ENCODE results near the gene NCBP1.

Gene NCBP1

GRCh38 chr9:97625620-97626019 lies 8.0 kb upstream of the NCBP1 start:
- no peak for DNase-seq

- DNase-seq, result no peak
Measured at GRCh38 chr9:97627624-97628023, 6.0 kb upstream of the NCBP1 start.

GRCh38 chr9:97628668-97629067 lies 5.0 kb upstream of the NCBP1 start:
- no peak for DNase-seq

GRCh38 chr9:97629156-97629555 lies 4.5 kb upstream of the NCBP1 start:
- no peak for DNase-seq

GRCh38 chr9:97630591-97630990 lies 3.0 kb upstream of the NCBP1 start:
- DNase-seq, result no peak

- DNase-seq, result no peak
Measured at GRCh38 chr9:97632248-97632984, 1.2 kb upstream of the NCBP1 start.

- no peak for DNase-seq
Measured at GRCh38 chr9:97633859-97634490, 354 bp downstream of the NCBP1 start.

- no peak for DNase-seq
Measured at GRCh38 chr9:97635026-97635425, 1.4 kb downstream of the NCBP1 start.

- DNase-seq, result no peak
Measured at GRCh38 chr9:97636903-97637302, 3.3 kb downstream of the NCBP1 start.

GRCh38 chr9:97638666-97639065 lies 5.0 kb downstream of the NCBP1 start:
- no peak for DNase-seq

- no peak for DNase-seq
Measured at GRCh38 chr9:97640325-97640724, 6.7 kb downstream of the NCBP1 start.

- DNase-seq, result no peak
Measured at GRCh38 chr9:97645720-97646119, 12.1 kb downstream of the NCBP1 start.

- no peak for DNase-seq
Measured at GRCh38 chr9:97647996-97648395, 14.4 kb downstream of the NCBP1 start.

GRCh38 chr9:97651646-97652045 lies 18.0 kb downstream of the NCBP1 start:
- DNase-seq, result no peak

GRCh38 chr9:97658707-97659106 lies 25.1 kb downstream of the NCBP1 start:
- no peak for DNase-seq

GRCh38 chr9:97659771-97660170 lies 26.1 kb downstream of the NCBP1 start:
- DNase-seq, result no peak

GRCh38 chr9:97660340-97660739 lies 26.7 kb downstream of the NCBP1 start:
- DNase-seq, result no peak

GRCh38 chr9:97660847-97661246 lies 27.2 kb downstream of the NCBP1 start:
- DNase-seq, result no peak

- no peak for DNase-seq
Measured at GRCh38 chr9:97665742-97666141, 32.1 kb downstream of the NCBP1 start.

GRCh38 chr9:97666907-97667686 lies 33.5 kb downstream of the NCBP1 start:
- no peak for DNase-seq

GRCh38 chr9:97668485-97668884 lies 34.9 kb downstream of the NCBP1 start:
- no peak for DNase-seq

GRCh38 chr9:97670586-97670985 lies 37.0 kb downstream of the NCBP1 start:
- DNase-seq, result no peak

- DNase-seq, result no peak
Measured at GRCh38 chr9:97672403-97672802, 38.8 kb downstream of the NCBP1 start.

- DNase-seq, result no peak
Measured at GRCh38 chr9:97673922-97674321, 40.3 kb downstream of the NCBP1 start.

All from CD4-positive, alpha-beta T cell treated with Interleukin-15 for 1 hour (primary cell).